ENCODE results near the gene GTF3C1. TPM values are rescaled to one million over a fixed set of nuclear protein-coding genes. Genes with fewer than 3 reads are reported as not detected.

GTF3C1 gene
- polyA plus RNA-seq, 1 donor, result 90.1 TPM

DNA sequence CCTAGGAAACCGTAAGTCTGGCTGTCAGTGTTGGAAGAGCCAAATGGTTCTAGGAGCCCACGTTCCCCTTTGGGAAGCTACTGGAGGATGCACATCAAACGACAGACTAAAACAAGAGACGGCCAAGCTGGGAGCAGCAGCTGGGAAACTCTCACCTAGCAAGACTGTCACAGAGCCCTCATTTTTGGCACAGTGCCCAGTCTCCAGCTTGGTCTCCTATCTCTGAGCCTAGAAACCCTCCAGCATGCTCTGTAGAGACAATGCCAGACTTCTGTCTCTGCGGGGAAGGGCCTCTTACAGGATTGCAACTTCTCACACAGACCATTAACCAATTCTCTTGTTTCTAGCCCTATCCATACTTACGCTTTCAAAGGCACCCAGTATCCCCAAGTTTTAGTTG is 23.5 kb downstream of the GTF3C1 start:
- DNase-seq, result no peak

GRCh38 chr16:27522173-27522707 is 27.5 kb downstream of the GTF3C1 start:
- DNase-seq, result no peak

- no peak for DNase-seq
Observed at GRCh38 chr16:27520982-27521673, 28.6 kb downstream of the GTF3C1 start.

- no peak for DNase-seq
Observed at GRCh38 chr16:27518226-27518625, 31.5 kb downstream of the GTF3C1 start.

DNA sequence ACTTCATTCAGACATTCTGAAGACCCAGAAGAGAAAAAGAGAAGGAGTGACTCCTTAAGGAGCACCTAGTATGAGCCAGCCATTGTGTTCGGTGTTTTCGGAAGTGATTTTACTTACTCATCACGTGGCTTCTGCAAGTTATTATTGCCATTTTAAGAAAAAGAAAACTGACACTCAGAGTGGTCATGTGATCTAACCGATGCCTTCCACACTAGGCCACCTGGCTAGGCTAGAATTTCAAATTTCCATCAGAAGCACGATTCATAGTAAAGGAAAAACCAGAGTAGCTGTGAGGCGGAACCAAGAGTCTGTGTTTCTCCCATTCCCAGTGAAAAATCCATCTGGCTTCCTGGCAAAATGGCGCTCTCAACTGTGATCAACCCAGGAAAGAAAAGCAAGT is 32.0 kb downstream of the GTF3C1 start:
- DNase-seq, result no peak

GRCh38 chr16:27516365-27516764 is 33.3 kb downstream of the GTF3C1 start:
- DNase-seq, result no peak

GRCh38 chr16:27515874-27516353 is 33.8 kb downstream of the GTF3C1 start:
- no peak for DNase-seq

DNA sequence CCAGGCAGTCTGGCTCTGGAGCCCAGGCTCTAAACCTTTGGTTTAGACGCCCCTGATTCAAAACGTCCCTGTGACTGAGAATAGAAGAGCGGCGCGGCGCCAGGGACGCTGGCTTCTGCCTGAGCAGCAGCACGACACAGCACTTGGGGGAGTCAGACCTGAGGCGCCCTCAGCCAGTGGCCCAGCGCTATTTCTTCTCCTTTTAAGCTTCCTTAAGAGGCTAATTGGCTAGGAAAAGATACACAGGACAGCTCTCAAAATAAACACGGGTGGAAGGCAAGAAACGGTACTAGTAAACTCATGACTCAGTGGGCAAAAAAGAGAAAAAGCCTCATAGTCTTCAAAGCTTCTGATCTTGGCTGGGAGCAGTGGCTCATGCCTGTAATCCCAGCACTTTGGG is 34.9 kb downstream of the GTF3C1 start:
- no peak for DNase-seq

DNA sequence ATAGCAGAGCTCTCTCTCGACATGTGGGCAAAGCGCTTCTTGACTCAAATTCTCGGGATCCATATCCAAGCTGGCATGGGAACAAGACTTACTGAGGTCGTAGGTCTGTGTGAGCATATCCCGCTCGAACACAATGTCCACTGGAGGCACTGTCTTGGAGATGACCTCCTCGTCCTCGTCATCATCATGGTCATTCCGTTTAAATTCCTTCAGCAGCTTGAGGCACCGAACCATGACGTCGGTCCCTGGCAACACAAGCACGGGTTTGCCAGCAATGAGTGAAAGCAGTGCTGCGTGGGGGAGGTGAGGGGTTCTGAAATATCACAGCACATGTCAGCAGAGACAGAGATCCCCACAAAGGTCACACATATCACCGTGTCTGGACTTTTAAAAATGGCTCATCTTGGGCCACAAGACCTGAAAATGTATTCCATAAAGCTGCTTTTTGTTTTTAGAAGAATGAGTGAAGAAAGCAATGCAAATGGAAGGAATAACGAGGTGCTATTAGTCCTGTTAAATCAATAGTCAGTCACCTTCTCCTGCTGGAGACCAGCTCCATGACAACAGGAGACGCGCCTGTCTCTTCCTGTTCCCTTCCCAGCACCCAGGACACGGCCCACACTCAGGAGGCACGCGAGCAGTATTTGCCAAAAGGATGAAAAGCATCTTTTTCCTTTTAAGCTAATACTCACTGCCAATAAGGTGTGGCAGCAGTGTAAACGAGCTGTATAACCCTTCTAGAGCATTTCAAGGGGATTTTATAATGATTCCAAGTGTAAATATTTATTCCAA is 37.9 kb downstream of the GTF3C1 start:
- DNase-seq, result peak; percentile 72

DNA sequence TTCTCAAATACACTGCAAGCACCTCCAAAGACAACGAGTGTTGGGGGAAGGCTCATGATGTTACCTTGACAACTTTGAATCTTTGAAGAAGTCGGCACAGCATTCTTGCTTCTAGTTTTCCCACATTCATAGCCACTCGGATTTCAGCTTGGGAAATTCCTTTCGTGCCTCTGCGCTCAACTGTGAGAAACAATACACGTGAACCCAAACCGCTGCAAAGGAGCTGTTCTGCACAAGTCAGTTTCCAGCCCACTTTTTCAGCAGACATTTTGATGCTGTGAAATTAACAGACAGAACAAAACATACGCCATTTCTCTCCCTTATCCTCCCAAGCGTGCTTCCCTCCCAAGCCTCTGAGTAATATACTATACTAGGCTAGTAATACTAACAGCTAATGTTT is 41.2 kb downstream of the GTF3C1 start:
- DNase-seq, result peak; percentile 60

DNA sequence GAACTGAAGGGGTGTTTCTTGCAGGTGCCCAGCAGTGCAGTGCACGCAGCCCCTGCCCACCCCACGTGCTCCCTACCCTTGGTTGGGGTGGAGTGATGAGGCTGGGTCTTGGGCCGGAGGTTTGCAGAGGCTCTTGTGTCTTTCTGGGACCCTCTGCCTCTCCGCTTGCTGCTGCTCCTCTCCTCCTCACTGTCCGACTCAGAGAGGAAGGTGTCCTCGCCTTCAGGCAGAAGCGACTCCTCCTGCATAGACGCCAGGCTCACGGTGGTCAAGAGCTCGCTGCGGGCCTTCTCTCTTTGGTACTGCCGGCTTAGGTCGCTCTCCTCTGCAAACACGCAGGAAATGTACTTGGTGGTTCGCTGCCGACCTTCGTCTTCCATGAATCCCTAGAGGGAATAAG is 42.9 kb downstream of the GTF3C1 start:
- DNase-seq, result no peak

DNA sequence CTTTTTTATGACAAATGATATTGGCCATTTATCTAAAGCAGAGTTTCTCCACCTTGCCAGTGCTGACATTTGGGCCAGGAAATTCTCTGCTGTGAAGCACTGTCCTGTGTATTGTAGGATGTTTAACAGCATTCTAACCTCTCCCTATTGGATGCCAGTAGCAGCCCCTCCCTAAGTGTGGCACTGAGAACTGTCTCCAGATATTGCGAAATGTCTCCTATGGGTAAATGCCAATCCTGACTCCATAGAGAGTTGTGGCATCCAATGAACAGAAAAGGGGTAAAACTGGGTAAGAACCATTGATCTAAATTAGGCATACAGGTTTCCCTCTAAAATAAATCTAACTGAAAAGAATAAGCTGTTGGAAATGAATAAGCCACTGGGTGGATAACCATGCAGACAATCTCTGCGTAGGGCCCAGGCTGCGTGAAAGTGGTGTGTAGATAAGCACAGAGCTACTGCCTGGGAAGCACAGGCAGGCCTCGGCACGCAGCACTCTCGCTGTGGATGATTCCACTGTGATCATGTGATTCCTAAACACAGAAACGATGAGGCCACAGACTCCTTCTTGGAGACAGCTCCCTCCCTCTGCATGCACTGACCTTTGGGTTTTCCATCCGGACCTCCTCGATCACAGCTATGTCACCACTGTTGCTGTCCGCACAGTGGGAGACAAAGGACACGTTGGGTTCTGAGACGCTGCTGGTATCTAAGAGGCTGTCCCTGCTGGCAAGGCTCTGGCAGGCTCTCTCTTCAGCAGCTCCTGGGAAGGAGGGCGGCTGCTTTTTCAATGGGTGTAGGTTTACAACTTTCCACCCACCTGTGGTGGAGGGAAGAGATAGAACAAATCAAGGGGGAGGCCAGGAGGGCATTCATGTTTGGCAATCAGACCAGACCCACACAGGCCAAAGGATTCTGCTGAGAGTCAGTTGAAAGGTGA is 44.1 kb downstream of the GTF3C1 start:
- no peak for DNase-seq

- no peak for DNase-seq
Observed at GRCh38 chr16:27503662-27504061, 46.1 kb downstream of the GTF3C1 start.

DNA sequence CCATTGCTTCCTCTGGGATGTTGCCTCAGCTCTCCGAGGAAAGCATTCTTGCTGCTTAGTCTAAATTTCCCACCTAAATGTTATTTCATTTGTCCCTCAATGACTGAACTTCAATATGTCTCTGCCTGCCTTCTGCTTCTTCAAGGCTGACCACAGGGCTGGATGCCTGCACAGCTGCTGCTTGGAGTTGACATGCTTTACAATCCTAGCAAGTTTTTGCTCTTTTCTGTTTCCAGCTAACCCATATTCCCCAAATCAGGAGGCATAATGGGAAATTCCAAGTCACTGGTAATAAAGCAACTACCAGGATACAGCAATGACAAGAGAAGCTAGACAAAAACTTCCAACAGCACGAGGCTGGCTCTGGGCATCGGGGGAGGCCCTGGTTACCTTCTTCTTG is 48.9 kb downstream of the GTF3C1 start:
- no peak for DNase-seq

GRCh38 chr16:27499659-27500055 is 50.1 kb downstream of the GTF3C1 start:
- DNase-seq, result no peak

DNA sequence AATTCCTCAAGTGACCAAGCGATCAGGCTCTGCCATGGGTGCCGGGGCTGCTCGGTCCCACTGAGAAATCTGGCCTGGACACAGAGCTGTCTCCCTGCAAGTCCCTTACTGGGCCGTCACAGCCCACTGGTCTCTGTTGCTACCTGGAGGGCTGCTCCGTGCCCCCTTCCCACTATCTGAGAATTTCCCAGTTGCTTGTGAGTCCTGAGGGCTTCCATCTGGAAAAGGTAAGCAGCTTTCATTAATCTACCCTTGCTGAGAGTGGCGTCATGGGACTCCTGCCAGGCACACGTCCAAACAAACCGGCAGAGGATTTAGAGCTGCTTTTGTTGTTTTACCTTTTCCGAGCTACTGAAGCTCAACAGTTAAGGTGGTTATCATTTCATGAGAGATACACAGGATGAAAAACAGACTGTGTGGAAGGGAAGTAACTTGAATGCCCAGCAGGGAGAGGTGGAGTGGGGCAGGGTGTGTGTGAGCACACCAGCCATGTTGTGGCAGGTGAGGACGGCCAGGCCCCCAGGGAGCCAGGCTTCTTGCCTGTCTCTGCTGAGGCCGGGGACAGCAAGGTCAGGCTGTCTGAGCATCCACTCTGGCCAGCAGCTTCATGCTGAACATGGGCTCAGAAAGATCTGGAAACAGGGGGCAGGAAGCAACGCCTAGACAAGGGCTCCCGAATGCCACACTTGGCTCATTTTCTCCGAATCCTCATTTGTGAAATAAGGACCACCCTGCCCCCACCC is 50.6 kb downstream of the GTF3C1 start:
- DNase-seq, result no peak

GRCh38 chr16:27498031-27498825 is 51.5 kb downstream of the GTF3C1 start:
- DNase-seq, result no peak

GRCh38 chr16:27495191-27495590 is 54.5 kb downstream of the GTF3C1 start:
- no peak for DNase-seq

DNA sequence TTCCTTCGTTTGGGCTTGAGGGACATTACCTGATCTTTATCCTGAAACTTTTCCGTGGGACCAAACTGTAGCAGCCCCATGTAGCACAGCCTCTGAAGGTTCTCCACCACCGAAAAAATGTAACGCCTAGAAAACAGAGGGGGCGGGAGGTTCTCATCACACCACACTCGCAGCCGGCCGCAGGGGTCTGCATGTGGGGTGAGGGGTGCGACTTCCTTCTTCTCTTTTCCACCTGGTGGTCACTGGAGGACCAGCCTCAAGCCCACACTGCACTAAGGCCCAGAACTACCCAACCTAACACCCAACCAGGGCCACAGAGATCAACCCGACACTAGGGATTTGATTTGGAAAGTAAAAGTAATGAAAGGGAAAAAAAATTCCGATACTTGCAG is 57.1 kb downstream of the GTF3C1 start:
- DNase-seq, result no peak

- DNase-seq, result no peak
Observed at GRCh38 chr16:27491894-27492587, 57.7 kb downstream of the GTF3C1 start.

Measured in left kidney (tissue), 2 donors.